Suprapubic skin (tissue), 4 donors: ENCODE results near the gene CCSER1.

Experiments used
- CTCF ChIP-seq, 2 donors: fragments of 200-600 bp in 1 of 2; fragments of 450-650 bp in 1 of 2; sonication (generic) in 1 of 2; IDR thresholded peaks; one replicate each; pipeline ENCODE4 v1.5.1; 2016 to 2019; ENCODE audit warnings: antibody characterized with exemption in 2 of 2, mild to moderate bottlenecking in 1 of 2, moderate library complexity in 1 of 2
- EP300 ChIP-seq: sonication (generic); formaldehyde crosslinking; IDR thresholded peaks from one replicate; pipeline ENCODE4 v1.6.1; 2017; ENCODE audit warnings: antibody characterized with exemption
- POLR2AphosphoS5 ChIP-seq, 3 donors: sonication (generic); formaldehyde crosslinking; IDR thresholded peaks; one replicate each; pipeline ENCODE4 v1.6.1; 2017; ENCODE audit warnings: antibody characterized with exemption in 3 of 3

DNA sequence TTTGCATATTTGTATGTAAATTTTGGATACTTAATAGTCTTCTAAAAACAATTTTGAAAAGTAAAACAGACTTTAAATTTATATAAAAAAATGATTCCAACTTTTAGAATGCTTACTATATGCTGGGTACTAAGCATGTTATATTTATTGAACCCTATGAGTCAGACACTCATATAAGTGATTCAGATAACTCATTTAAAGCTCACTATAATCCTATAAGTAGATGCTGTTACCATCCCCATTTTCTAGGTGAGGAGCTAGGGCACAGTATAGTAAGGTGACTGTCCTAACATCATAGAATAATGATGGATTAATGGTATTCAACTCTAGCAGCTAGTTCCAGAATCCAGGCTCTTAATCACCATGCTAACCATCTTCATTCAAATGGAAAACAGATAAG, 1299.5 kb downstream of the CCSER1 start:
- TF ChIP-seq CTCF (IDR thresholded peaks at IDR 0.05) (no peak), POLR2AphosphoS5 (IDR thresholded peaks at IDR 0.05) (no peak), EP300 (no peak)
